Activated CD8-positive, alpha-beta T cell treated with anti-CD3 and anti-CD28 coated beads for 36 hours (primary cell): ENCODE data around the gene PPP1R26. TPM values are rescaled to one million over a fixed set of nuclear protein-coding genes. Genes with fewer than 3 reads are reported as not detected.

Experiments used
- ATAC-seq: fragments of 200-7000 bp; cut with Tn5 transposase; one replicate; pipeline ENCODE4 v1.10.0; 2021; ENCODE audit warnings: mild to moderate bottlenecking, moderate library complexity
- CTCF ChIA-PET: fragments of 350-600 bp; sonication (Branson Sonifier 250); formaldehyde crosslinking; loops from one replicate; lab custom pipeline; 2021; ENCODE audit warnings: antibody characterized with exemption; lab: Charles Lee
- POLR2A ChIA-PET: fragments of 350-600 bp; sonication (Branson Sonifier 250); formaldehyde crosslinking; loops from one replicate; lab custom pipeline; 2021; ENCODE audit warnings: antibody characterized with exemption; lab: Charles Lee
- DNase-seq: peaks from one replicate; pipeline ENCODE4 v3.0.0-alpha.2; 2020
- H3K27ac Mint-ChIP-seq: one replicate; pipeline ENCODE4 v1.8.0; 2021; ENCODE audit warnings: mild to moderate bottlenecking, mixed read lengths
- H3K27me3 Mint-ChIP-seq: one replicate; pipeline ENCODE4 v1.8.0; 2021; ENCODE audit warnings: mixed read lengths
- H3K36me3 Mint-ChIP-seq: one replicate; pipeline ENCODE4 v1.8.0; 2021; ENCODE audit warnings: low read depth, mixed read lengths
- H3K4me1 Mint-ChIP-seq: one replicate; pipeline ENCODE4 v1.8.0; 2021; ENCODE audit warnings: low read depth, mixed read lengths
- H3K4me3 Mint-ChIP-seq: one replicate; pipeline ENCODE4 v1.8.0; 2021; ENCODE audit warnings: mild to moderate bottlenecking, moderate library complexity, mixed read lengths
- H3K9me3 Mint-ChIP-seq: one replicate; pipeline ENCODE4 v1.8.0; 2021; ENCODE audit warnings: mixed read lengths
- CTCF ChIP-seq: fragments of 200-600 bp; IDR thresholded peaks from one replicate; pipeline ENCODE4 v1.8.0; 2022; ENCODE audit warnings: antibody characterized with exemption, mild to moderate bottlenecking
- intact Hi-C: fragments of 100-400 bp; cut with micrococcal nuclease; formaldehyde crosslinking; loops from one replicate; pipeline ENCODE4 v1.10.0; 2022
- total RNA-seq, 2 experiments: library from RNA; stranded (reverse); gene quantifications; one replicate each; pipeline ENCODE4 v1.2.3, GENCODE V29; 2021

Gene PPP1R26
- total RNA-seq, 2 experiments from 2014 or later: 0.54 to 0.58 TPM

- Mint-ChIP-seq H3K9me3 (peaks cover 1% of the 10 kb centered on the region), H3K27me3 (peaks cover 12% of the 10 kb centered on the region), H3K36me3 (no peaks in the 10 kb centered on the region), H3K27ac (no peak overlapping the region), H3K4me3 (no peak overlapping the region), H3K4me1 (peaks cover 5% of the 10 kb centered on the region)
- no peak for DNase-seq
- CTCF ChIA-PET: interaction anchor here (0.9 kb wide), 1 partner anchor 9 kb away, joined by 3 read pairs; no protein-coding TSS in a partner anchor
- ATAC-seq: no peak
- intact Hi-C loops: no loop called here
- TF ChIP-seq CTCF: no peak
- POLR2A ChIA-PET: interaction anchor here (1.9 kb wide), 1 partner anchor 10 kb away, joined by 7 read pairs; no protein-coding TSS in a partner anchor
Observed at GRCh38 chr9:135514342-135515082, 34.9 kb downstream of the PPP1R26 start.

- intact Hi-C loops: no loop called here
- TF ChIP-seq CTCF: no peak
- no peak overlapping the region for H3K27ac Mint-ChIP-seq
- POLR2A ChIA-PET: interaction anchor here (1.9 kb wide), 1 partner anchor 11 kb away, joined by 7 read pairs; no protein-coding TSS in a partner anchor
- H3K36me3 Mint-ChIP-seq: no peaks in the 10 kb centered on the region
- H3K4me3 Mint-ChIP-seq: no peak overlapping the region
- H3K27me3 Mint-ChIP-seq: peaks cover 11% of the 10 kb centered on the region
- peaks cover 5% of the 10 kb centered on the region for H3K4me1 Mint-ChIP-seq
- CTCF ChIA-PET: interaction anchor here (0.9 kb wide), 1 partner anchor 10 kb away, joined by 3 read pairs; no protein-coding TSS in a partner anchor
- no peaks in the 10 kb centered on the region for H3K9me3 Mint-ChIP-seq
- ATAC-seq (no peak), DNase-seq (no peak)
Observed at GRCh38 chr9:135515083-135515951, 35.7 kb downstream of the PPP1R26 start.

GRCh38 chr9:135516132-135516860 is 36.7 kb downstream of the PPP1R26 start:
- DNase-seq (peak; percentile 35), ATAC-seq (peak; percentile 67)
- H3K27ac Mint-ChIP-seq: no peak overlapping the region
- peaks cover 3% of the 10 kb centered on the region for H3K4me1 Mint-ChIP-seq
- CTCF ChIA-PET: interaction anchor here (1.4 kb wide), 1 partner anchor 17 kb away, joined by 3 read pairs; a partner anchor contains a TSS
- no peak for TF ChIP-seq CTCF
- H3K4me3 Mint-ChIP-seq: no peak overlapping the region
- H3K36me3 Mint-ChIP-seq: no peaks in the 10 kb centered on the region
- H3K9me3 Mint-ChIP-seq: no peaks in the 10 kb centered on the region
- peaks cover 12% of the 10 kb centered on the region for H3K27me3 Mint-ChIP-seq
- POLR2A ChIA-PET: no interaction called here
- intact Hi-C loops: no loop called here

GRCh38 chr9:135517407-135517822 is 37.8 kb downstream of the PPP1R26 start:
- Mint-ChIP-seq H3K4me3 (no peak overlapping the region), H3K27ac (no peak overlapping the region), H3K27me3 (peaks cover 12% of the 10 kb centered on the region), H3K36me3 (no peaks in the 10 kb centered on the region), H3K9me3 (no peaks in the 10 kb centered on the region), H3K4me1 (no peaks in the 10 kb centered on the region)
- DNase-seq: no peak
- POLR2A ChIA-PET: interaction anchor here (1.0 kb wide), 1 partner anchor 12 kb away, joined by 4 read pairs; no protein-coding TSS in a partner anchor
- no peak for ATAC-seq
- TF ChIP-seq CTCF: no peak
- CTCF ChIA-PET: interaction anchor here (1.0 to 1.4 kb wide), 2 partner anchors 12 to 18 kb away, joined by 3 to 6 read pairs; a partner anchor contains a TSS
- intact Hi-C loops: no loop called here
